Lung (tissue), 12 donors: Measurements from ENCODE around the gene MAP3K2. TPM values are rescaled to one million over a fixed set of nuclear protein-coding genes. Genes with fewer than 3 reads are reported as not detected.
A peak's percentile ranks its signal among the peaks of the same experiment; 100 is the strongest.

Source experiments
- ATAC-seq: fragments of 200-7000 bp; cut with Tn5 transposase; one replicate; pipeline ENCODE4 v1.9.1; 2020; ENCODE audit warnings: moderate number of reproducible peaks; ENCODE audit not compliant: insufficient read depth, low FRiP score
- DNase-seq, 3 donors: peaks; one replicate each; pipeline ENCODE4 v3.0.0-alpha.2; 2013 to 2017
- H3K27ac ChIP-seq, 2 donors: one replicate each; pipeline ENCODE4 v1.5.1; 2013; ENCODE audit warnings: mild to moderate bottlenecking in 2 of 2, moderate library complexity in 2 of 2, control low read depth in 1 of 2, inconsistent platforms in 1 of 2, low read depth in 1 of 2, low read length in 1 of 2
- H3K27me3 ChIP-seq, 3 donors: one replicate each; pipeline ENCODE4 v1.5.1; 2013; ENCODE audit warnings: low read length in 2 of 3; ENCODE audit not compliant: control insufficient read depth in 3 of 3, insufficient read depth in 3 of 3
- H3K36me3 ChIP-seq, 4 donors: one replicate each; pipeline ENCODE4 v1.5.1; 2013; ENCODE audit warnings: low read length in 4 of 4, mild to moderate bottlenecking in 1 of 4, moderate library complexity in 1 of 4; ENCODE audit not compliant: control insufficient read depth in 4 of 4, insufficient read depth in 4 of 4
- H3K4me1 ChIP-seq, 5 donors: one replicate each; pipeline ENCODE4 v1.5.1; 2013; ENCODE audit warnings: low read length in 5 of 5, mild to moderate bottlenecking in 2 of 5, moderate library complexity in 1 of 5; ENCODE audit not compliant: control insufficient read depth in 5 of 5, insufficient read depth in 5 of 5
- H3K4me3 ChIP-seq: one replicate; pipeline ENCODE4 v1.5.1; 2013; ENCODE audit warnings: mild to moderate bottlenecking, control low read depth, moderate library complexity
- H3K9ac ChIP-seq, 2 donors: one replicate each; pipeline ENCODE4 v1.5.1; 2013; ENCODE audit warnings: low read length in 2 of 2, control low read depth in 1 of 2; ENCODE audit not compliant: insufficient read depth in 1 of 2
- H3K9me3 ChIP-seq, 4 donors: one replicate each; pipeline ENCODE4 v1.5.1; 2013; ENCODE audit warnings: low read length in 3 of 4, mild to moderate bottlenecking in 1 of 4, moderate library complexity in 1 of 4; ENCODE audit not compliant: control insufficient read depth in 4 of 4, insufficient read depth in 3 of 4
- CTCF ChIP-seq: IDR thresholded peaks from 2 replicates; pipeline ENCODE4 v1.5.1; 2012; ENCODE audit warnings: mild to moderate bottlenecking; ENCODE audit errors: control extremely low read depth, extremely low read depth
- WGBS, 2 donors: extraction: QIAGEN DNeasy Blood & Tissue Kit; methylation state at CpG; one replicate each; pipeline ENCODE4 v1.1.7; 2013; 5-methylcytosine and 5-hydroxymethylcytosine counted together
- polyA plus RNA-seq, 2 donors: library from polyadenylated mRNA; stranded (reverse); fragments of 200-250 nt; gene quantifications; one replicate each; pipeline ENCODE4 v1.2.1, GENCODE V29; 2013
- total RNA-seq, 2 donors: library from RNA; depleted of rRNA in 1 of 2; stranded (reverse); fragments of >200 nt in 1 of 2; gene quantifications; one replicate each; pipeline ENCODE4 v1.2.1, GENCODE V29; 2014 to 2021
- donor health status: control.
- donor health status: control.
- donor health status: Bipolar disorder and iron deficiency.
- donor health status: healthy.
- donor health status: DM: yes; HTN: yes; CAD: no.

MAP3K2 gene
- total and polyA plus RNA-seq, 4 donors, result 8.1 to 81.0 (median 30.8) TPM

- H3K27me3 ChIP-seq, result no peaks in the 10 kb centered on the region
- H3K4me3 ChIP-seq, result no peak overlapping the region
- no peaks in the 10 kb centered on the region for H3K9me3 ChIP-seq
- no peak for TF ChIP-seq CTCF
- H3K27ac ChIP-seq, result peak overlapping the region in 1 of 2 donors; percentile 10
- ATAC-seq (no peak), DNase-seq (no peak)
- no peaks in the 10 kb centered on the region for H3K36me3 ChIP-seq
- WGBS, 2 donors, result 85 to 89% methylated on average over 7 of the region's 7 CpGs
- H3K4me1 ChIP-seq, result peaks cover 0 to 17% (median 10%) of the 10 kb centered on the region in 5 donors
- H3K9ac ChIP-seq, result no peak overlapping the region
Observed at GRCh38 chr2:127404466-127405254, 16.9 kb upstream of the MAP3K2 start.

GRCh38 chr2:127403460-127403859 lies 15.7 kb upstream of the MAP3K2 start:
- TF ChIP-seq CTCF, result no peak
- H3K4me3 ChIP-seq, result no peak overlapping the region
- H3K27ac ChIP-seq, result no peak overlapping the region
- no peak overlapping the region for H3K9ac ChIP-seq
- no peaks in the 10 kb centered on the region for H3K9me3 ChIP-seq
- H3K27me3 ChIP-seq, result no peaks in the 10 kb centered on the region
- H3K4me1 ChIP-seq, result peaks cover 0 to 14% (median 7%) of the 10 kb centered on the region in 5 donors
- WGBS, 2 donors, result 84 to 91% methylated on average over 3 of the region's 3 CpGs
- ATAC-seq (no peak), DNase-seq (no peak)
- no peaks in the 10 kb centered on the region for H3K36me3 ChIP-seq

- no peak for DNase-seq
- Histone ChIP-seq H3K9me3 (no peaks in the 10 kb centered on the region), H3K27me3 (no peaks in the 10 kb centered on the region), H3K36me3 (no peaks in the 10 kb centered on the region), H3K9ac (no peak overlapping the region), H3K4me3 (no peak overlapping the region), H3K4me1 (peaks cover 0 to 12% (median 9%) of the 10 kb centered on the region in 5 donors), H3K27ac (no peak overlapping the region)
- WGBS, 2 donors, result 79 to 85% methylated on average over 11 of the region's 11 CpGs
- TF ChIP-seq CTCF, result no peak
- no peak for ATAC-seq
Observed at GRCh38 chr2:127401757-127402695, 14.3 kb upstream of the MAP3K2 start.
